HUDEP-2 (cell line): Measurements from ENCODE around the gene REV3L.
A peak's percentile ranks its signal among the peaks of the same experiment; 100 is the strongest.
"Not testable (repeated sequence)": the region's sequence is repeated elsewhere in the genome, so short reads cannot be mapped to it uniquely, and the experiment has no call there.

Source experiments
- DNase-seq, 76 experiments: peaks; one replicate each; lab custom pipeline; 2025; ENCODE audit not compliant: unreplicated experiment in 76 of 76; lab: John Stamatoyannopoulos, UW

REV3L gene

DNA sequence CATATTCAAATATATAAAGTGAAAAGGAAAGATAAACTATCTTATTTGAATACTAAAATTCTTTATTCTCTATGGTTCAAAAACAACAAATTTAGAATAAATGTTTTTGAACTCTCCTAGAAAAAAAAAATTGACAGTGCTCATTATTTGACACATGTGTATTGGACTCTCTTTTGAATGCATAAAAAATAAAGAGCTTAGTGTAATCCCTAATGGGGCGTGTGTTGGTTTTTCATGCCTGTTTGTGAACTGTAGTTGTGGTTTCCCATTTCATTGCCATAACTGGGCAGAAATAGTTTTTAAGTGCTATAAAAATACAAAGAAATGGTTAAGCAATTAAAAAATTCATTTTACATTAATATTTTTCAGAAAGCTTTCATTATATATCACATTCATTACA, 101.3 kb downstream of the REV3L start:
- no peak for DNase-seq

DNA sequence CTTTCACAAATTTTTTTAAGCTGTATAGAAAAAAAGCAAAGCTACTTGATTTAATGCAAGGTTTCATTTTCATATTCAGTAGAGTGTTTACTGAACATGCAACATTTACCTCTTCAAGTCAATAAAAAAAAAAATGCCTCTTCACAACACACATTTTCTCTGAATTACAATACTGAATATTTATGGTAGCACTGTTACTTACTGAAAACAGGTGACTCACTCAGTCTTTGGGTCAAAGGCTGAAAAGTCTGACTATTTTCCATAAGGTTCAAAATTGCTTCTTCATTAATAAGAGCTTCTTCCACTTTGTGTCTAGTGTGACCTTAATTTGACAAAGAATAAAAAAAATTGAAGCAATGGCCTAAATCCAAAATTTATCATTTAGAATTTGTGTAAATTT, 101.9 kb downstream of the REV3L start:
- no peak for DNase-seq

DNA sequence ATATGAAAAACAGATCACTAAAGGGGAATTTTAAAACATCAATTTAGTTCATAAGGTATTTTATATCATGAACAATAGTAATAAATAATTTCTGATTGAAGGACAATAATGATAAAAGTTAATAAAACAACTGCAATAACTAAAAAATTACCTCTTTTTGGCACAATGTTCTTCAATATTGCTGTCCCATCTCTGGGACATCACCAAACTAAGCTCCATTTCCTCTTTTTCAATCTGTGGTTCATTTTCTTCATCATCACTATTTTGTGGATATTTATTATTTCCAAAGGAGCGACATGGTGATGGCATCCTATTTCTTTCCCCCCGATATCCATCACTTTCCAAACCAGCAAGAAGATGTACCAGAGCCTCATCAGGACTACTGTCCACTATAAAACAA, 103.2 kb downstream of the REV3L start:
- no peak for DNase-seq

DNA sequence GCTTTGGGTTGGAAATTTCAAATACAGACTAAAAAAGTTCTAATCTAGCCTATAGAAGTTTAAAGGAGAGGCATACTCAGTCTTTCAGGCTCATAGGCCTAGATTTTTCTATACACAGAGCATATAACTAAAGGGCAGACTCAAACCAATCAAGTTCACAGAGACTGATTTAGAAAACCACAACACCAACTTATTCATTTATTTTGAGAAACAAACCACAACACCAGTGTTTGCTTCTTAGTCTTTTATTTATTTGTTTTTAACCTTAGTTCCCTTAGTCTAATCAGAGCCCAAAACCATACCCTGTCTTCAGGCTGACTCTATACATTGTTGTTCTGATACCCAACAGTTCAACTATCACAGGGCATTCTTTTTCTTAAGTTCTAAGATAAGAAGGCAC, 103.7 kb downstream of the REV3L start:
- no peak for DNase-seq

DNA sequence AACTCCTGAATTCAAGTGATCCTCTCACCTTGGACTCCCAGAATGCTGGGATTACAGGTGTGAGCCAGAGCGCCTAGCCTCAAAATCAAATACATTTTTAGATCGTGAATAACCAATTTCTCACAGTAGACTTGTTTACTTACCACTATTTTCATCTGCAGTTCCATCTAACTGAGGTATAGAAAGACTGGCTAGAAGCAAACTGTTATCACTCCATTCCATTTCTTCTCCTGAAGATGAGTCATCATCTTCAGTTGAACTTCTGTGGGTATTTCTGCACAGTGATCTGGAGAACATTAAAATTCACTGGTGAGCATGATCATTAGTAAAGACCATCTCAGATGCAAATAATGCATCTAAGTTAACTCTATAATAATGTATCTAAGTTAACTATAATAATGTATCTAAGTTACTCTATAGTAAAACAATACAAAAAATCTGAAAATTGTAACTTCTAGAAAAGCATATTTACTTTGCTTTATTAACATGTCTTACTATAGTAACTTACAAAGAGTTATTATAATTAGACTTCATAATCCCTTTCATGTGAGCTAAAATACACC, 105.4 kb downstream of the REV3L start:
- DNase-seq, result peak in 32 of 76 experiments; percentile 6 to 77 (median 48)

DNA sequence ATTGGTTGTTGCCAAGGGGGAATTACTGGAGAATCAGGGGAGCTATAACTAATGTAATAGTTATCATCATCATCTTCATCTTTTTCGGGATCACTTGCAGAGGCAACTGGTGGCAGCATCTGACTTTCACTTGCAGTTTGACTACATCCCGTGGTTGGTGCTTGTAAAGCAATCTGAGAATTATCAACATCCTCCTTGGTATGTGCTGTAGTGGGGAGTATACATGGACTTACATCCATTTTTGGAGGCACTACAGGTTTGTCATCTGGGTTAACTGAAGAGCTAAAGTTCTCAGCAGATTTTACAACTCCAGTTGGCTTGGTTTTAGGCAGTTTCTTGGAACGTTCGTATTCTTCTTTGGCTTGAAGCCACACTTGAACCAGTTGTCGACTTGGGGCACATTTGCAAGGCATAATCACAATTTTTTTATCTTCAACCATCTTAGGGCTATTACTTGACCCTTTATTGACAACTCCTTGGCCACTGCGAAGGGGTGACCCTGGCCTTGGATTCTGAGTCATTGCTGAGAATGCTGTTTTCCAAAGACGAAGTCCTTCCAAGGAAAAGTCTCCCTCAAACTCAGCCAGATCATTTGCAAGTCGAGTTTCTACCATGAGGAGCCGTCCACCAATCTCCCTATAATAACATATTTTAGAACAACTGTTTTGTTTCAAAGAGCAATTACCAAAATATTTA, 115.5 kb downstream of the REV3L start:
- no peak for DNase-seq

DNA sequence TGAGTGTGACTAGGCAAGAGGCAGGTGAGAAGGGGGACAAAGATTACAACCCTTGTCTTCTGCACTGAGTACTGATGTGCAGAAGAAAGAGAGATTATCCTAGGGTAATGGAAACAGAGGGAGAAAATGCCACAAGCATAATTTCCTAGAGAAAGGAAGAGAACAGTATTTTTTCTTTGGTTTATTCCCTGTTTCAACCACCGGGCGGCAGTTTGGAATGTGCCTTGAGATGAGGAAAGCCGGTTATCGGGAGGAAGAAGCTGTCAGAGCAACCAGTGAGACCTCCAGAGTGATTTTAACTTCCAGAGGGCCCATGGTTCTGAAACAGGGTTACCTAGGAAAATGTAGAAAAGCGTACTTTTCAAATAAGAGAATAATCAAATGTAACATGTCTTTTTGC, 121.4 kb downstream of the REV3L start:
- peak in 22 of 76 experiments; percentile 5 to 52 (median 20) for DNase-seq

DNA sequence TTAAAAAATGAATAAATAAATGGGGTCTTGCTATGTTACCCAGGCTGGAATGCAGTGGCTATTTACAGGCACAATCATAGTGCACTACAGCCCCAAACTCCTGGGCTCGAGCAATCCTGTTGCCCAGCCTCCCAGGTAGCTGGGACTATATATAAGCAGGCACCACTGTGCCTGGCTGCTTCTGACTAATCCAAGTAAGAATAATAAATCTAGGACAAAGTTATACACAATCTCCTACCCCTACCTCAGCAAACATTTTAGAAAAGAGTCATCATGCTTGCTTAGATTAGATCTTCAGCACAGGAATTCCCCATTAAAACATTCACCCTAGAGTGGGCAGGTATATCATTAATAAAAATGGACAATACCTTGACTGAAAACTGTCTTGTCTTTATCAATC, 124.6 kb downstream of the REV3L start:
- no peak for DNase-seq

DNA sequence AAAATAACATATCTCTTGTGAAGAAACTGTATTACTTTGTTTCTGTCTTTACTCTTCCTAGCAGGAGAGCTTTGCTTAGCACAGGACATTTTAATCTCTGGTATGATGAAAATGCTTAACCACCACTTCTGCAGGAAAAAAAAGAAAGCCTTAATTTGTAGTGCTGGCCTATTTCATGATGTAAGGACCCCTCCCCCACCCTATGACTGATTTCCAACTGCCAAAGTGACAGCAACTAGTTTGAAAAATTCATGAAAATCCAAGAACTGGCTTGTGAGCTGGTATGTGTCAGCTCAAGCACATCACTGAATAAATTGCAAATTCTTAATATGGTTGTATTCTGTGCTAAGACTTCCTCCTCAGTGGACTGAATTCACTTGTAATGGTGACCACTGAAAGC, 125.3 kb downstream of the REV3L start:
- no peak for DNase-seq

DNA sequence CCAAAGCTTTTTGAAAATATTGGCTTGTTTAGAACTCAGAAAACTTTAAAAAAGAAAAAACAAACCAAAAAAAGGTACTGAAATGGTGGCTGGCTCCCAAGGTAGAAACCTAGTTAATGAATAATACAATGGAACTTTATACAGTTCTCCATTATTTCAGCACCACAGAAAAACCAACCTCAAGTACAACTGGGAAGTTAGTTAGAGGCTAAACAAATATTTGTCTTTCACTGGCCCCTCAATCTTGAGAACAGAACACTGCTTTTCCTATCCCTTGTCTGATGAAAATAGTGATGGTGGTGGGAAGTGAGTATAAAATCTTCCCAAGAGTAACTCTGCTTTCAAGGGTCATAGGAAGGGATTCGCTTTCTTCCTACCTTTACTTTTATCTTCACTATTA, 126.5 kb downstream of the REV3L start:
- DNase-seq, result no peak

DNA sequence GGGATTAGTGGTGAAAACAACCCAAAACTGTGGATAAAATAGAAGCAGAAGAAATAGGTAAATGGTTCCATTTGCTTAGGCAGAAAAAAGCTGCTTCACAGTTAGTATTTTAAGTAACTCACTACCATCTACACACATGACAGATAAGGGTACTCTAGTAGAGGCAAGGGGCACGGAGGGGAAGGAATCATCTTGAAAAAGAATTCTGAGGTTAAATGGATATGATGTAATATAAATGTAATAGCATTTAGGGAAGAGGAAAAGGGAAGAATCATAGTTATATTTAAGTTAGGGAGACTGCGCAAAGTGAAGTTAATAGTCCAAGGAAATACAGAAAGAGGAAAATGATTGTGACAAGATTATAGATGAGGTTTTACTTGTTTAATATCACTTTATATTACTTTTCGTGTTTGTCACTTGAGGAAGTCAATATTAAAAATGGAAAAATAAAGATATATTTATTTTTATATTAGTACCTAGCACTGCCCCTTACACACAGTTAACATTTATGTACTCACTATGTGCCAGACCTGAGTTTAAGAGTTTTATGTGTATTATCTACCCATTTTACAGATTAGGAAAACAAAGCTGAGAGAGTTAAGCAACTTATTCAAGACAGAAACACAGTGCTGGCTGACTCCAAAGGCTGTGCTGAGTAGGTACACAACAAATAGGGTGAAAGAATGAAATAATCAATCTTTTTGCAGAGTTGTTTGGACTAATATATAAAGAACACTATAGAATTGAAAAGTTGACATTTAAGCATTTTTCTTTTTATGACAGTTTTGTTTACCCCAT, 128.1 kb downstream of the REV3L start:
- no peak for DNase-seq

DNA sequence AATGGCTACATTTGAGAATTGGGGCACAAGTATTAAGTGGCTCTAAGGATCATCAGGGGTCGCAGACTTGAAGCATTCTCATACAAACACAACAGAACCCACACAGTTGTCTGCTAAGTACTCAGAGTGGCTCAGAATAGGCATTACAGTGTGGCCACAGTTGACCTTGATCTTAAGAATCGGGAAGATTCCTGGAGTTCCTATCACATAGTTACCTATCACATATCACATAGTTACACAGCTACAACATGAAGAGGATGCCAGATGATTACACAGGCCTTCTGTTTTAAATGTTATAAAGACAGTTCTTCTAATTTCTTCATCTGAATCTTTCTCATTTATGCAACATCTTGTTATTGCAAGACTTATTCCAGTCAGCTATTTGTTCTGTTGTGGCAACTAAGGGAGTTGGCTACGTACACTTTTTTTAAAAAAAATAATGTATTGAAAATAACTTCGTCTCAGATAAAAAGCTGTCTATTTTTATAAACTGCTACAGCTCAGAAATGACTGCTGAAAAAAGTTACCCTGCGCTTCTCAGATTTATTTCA, 129.0 kb downstream of the REV3L start:
- no peak for DNase-seq

DNA sequence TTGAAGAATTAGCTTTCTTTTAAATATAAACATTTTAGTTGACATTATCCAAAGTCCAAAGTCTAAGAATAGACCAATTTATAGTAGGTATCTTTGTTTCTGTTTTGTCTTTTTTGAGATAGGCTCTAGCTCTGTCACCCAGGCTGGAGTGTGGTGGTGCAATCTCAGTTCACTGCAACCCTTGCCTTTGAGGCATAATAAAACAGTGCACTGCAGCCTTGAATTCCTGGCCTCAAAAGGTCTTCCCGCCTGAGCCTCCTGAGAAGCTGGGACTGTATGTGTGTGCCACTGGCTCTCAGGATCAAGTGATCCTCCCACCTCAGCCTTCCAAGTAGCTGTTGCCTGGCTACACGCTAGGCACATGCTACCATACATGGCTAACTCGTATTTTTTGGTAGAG, 135.4 kb downstream of the REV3L start:
- no peak for DNase-seq

DNA sequence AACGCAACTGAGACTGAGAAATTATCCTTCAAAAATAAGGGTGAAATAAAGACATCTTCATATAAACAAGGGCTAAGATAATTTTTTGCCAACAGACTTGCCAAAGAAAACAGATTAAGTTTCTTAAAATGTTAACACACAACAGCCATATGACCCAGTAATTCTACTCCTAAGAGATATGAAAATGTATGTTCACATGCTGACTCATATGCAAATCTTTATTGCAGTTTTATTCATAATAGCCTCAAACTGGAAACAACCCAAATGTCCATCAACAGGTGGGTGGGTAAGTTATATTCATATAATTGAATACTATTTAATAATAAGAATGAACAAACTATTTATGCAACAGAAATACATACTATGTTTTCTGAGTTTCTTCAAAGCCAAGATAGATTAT, 140.1 kb downstream of the REV3L start:
- DNase-seq, result no peak

DNA sequence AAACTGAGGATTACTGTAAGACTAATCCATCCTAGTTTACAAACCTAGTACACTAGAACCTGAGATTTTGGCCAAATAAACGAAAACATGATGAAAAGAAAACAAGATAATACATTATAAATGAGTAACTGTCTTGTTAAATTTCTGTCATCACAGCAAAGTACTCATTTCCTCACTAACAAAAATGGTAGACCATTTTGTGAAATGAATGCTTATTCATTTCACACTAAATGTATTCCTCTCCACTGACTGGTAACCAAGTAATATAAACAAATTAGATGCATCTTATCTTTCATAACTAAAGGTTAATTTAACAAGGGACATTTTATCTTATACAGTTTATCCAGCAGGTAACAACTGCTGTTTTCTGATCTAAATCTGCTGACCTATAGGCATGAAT, 143.7 kb downstream of the REV3L start:
- DNase-seq, result no peak

DNA sequence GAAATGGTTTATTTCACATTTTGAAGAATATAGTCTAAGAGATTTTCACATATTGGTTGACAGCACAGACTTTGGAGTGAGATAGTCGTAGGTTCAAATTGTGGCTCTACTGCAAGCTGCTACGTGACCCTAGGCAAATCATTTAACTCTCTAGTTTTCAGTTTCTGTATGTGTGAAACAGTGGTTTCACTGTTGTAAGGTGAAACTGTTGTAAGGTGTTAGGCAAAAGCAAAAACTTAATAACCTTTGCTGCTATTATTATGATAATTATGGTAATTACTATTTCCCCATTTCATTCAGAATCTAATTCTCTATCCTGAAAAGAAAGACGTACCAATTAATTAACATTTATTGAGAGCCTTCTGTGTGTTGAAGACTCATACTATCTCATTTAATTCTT, 144.2 kb downstream of the REV3L start:
- DNase-seq, result no peak

DNA sequence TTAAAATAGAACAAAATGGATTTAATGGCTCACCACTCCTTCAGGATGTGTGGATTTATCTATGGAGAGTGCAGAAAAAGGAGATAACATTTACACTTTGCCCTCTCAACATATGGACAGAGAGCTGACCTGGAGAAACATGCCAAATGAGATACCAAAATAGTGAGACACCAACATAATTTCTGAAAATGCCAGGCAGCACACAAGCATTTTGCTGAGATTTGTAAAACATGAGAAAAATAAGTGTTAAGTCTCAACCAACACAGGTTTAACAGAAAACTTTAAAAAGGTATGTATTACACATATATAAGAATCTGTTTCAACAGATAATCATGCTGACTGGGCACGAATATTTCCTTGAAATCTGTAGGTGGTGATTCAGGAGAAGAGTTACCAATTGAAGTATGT, 145.2 kb downstream of the REV3L start:
- no peak for DNase-seq

DNA sequence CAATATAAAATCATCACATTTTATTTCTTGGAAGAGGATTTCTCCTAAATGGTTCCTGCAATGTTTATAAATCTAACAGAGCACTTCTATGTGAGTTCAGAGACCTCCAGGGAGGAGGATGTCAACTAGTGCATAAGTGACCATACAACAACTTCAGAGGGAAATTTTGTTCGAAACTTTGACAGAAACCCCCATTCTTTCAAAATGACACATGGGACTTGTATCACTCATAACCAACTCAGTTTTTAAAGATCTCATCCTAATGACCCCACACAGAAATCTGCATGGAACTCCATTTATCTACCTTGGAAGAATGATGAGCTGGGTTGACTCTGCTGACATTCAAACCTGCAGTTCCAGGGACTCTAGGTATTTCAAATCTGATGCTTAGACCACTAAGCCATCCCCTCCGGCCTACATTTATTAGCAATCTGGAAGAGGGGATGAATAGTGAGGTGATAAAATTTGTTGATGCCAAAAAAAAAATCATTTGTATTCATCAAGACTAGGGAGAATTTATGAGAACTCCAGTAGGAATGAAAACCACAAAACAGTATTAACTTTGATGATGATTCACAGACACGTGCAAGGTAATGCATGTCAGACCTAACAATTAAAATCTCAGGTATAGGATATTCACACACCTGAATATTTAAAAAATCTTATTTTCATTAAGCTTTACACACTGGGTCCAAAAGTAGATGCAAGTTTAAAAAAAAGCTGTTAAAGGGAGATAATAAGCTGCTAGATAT, 153.0 kb downstream of the REV3L start:
- no peak for DNase-seq

DNA sequence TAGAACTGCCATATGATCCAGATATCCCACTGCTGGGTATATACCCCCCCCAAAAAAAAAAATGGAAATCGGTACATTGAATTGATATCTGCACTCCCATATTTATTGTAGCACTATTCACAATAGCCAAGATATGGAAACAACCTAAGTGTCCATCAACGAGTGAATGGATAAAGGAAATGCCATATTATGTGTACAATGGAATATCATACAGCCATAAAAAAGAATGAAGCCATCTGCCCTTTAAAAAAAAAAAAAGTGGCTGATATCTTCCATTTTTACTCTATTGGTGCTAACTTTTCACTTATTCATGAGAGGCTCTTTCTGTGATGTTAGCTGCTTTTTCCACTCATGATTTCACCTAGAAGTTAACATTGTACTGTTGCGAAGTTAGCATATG, 156.5 kb downstream of the REV3L start:
- no peak for DNase-seq

DNA sequence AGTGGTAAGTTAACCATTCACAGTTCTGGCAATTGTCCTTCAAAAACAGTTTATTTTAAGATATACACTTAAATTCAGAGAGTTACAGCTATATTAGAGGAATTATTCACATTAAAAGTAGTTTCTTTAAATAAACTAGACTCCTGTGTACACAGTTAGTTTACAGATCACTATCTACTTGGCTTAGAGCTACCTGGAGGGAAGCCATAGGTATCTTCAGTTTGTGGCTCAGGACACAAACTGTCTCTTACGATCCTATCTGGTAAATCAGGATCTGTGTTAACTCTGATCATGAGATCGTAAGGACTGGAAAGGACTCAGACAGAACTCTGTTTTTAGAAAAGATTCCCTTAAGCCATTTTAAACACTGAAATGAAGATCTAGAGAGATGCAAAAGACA, 160.9 kb downstream of the REV3L start:
- no peak for DNase-seq

DNA sequence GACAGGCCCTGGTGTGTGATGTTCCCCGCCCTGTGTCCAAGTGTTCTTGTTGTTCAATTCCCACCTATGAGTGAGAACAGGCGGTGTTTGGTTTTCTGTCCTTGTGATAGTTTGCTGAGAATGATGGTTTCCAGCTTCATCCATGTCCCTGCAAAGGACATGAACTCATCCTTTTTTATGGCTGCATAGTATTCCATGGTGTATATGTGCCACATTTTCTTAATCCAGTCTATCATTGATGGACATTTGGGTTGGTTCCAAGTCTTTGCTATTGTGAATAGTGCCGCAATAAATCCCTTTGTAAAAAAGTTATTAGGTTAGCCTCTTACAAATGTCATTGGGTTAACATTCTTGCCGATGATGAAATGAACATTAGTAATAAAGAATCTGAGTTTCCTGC, 175.1 kb downstream of the REV3L start:
- not testable (repeated sequence) for DNase-seq
